ENCODE measurements around the gene RGS17. TPM values are rescaled to one million over a fixed set of nuclear protein-coding genes. Genes with fewer than 3 reads are reported as not detected.
A peak's percentile ranks its signal among the peaks of the same experiment; 100 is the strongest.

RGS17 gene
- total and polyA plus RNA-seq, 2 of the 13 experiments (the other 11 are each of a cell fraction or from before 2014, with no cell fraction given), result 0.04 TPM; not detected in 1

DNA sequence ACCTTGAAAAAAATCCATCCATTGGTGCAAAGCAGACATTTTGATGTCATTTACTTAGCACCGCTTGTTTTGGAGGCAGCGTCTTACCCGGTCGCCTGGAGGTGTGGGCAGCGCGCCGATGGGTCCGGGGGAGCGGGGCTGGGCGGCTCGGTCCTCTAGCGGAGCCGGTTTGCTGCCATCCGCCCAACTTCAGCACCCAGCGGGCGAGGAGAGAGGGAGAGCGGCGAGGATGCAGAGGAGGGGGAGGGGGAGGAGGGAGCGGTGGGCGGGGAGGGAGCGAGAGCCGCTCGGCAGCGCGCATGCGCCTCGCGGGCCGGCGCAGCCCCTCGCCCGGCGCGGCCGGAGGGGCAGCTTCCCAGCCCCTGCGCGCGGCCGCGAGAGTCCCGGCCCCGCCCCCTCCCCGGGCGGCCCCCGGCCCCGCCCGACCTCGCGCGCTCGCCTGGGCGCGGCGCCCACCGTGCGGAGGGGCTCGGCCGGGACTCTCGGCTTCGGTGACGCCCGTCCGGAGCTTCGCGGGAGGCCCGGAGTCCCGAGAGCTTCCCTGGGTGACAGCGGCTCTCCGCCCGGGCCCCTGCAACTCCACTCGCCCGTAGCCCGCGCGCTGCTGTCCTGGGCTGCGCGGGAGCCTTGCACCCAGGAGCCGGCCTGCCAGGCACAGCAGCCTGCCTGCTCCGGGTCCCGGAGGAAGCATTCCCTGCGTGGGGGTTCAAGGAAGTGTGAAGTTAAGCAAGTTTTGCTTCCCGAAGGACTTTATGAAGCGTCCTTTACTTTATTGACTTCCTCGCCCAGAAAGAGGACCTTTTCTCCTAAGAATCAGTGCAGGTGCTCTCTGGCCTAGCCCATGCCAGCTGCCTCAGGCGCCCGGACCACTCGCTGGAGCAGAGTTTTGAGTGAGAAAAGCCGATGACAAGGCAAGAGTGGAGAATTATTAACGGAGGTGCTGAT, at the start of gene RGS17 (continued):
- no peak for TF ChIP-seq ZNF563 (CRISPR knock-in tag; IDR thresholded peaks at IDR 0.05)
- no peak for TF ChIP-seq DZIP1 (CRISPR knock-in tag; IDR thresholded peaks at IDR 0.05)
- TF ChIP-seq PAX8 (CRISPR knock-in tag; IDR thresholded peaks at IDR 0.05; ENCODE audit: borderline replicate concordance), result no peak
- peak; percentile 51; the same call in 1 of the 2 replicates for TF ChIP-seq ZNF777 (CRISPR knock-in tag; IDR thresholded peaks at IDR 0.05)
- no peak for TF ChIP-seq ZNF224 (CRISPR knock-in tag; IDR thresholded peaks at IDR 0.05)
- TF ChIP-seq E2F1 (CRISPR knock-in tag; IDR thresholded peaks at IDR 0.05), result no peak

DNA sequence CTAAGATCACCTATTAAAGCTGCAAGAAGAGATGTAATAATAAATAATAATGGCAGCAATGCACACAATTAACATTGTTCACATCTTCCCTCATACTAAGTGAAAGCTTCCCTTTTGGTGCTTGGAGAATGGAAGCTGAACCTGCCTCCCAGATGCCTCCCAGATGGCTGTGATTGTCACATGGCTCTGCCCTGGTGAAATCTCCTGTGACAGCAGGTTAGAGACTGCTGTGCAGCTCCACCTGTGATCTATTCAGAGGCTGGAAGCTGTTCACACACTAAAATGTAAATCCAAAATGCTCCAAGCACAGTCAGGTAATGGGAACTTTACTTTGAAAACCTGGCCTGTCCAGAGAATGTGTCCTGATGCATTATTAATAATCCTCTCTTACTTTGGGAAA, 41.7 kb upstream of the RGS17 start:
- H3K79me2 ChIP-seq (ENCODE audit: insufficient read depth, low read length), result no peaks in the 10 kb centered on the region
- in situ Hi-C loops (cut with HindIII; ENCODE audit: extremely low pct_ligation_motif_present, low pct_unique_long_range_greater_than_20kb) (no loop called here), intact Hi-C loops (cut with micrococcal nuclease; ENCODE audit: unreplicated experiment) (no loop called here)
- no peak overlapping the region for H3K9ac ChIP-seq (ENCODE audit: insufficient read depth, low read depth, low read length)
- FAIRE-seq, result no peak
- H4K20me1 ChIP-seq (ENCODE audit: insufficient read depth, low read length), result no peaks in the 10 kb centered on the region; the same call in 1 of the 2 replicates
- peaks cover under 1% of the 10 kb centered on the region; the same call in 1 of the 2 replicates for H3K4me1 ChIP-seq (ENCODE audit: insufficient read depth, low read length)
- BruUV-seq (replicated peaks), result no TSS peak
- ATAC-seq, result no peak
- no peak overlapping the region for H3K27ac ChIP-seq (ENCODE audit: extremely low read length, insufficient read depth, low read length)
- no peak overlapping the region for H3K4me3 ChIP-seq (replicated peaks in 1 of 3; ENCODE audit: insufficient read depth in 1 of 3, low read depth in 2 of 3, low read length in 3 of 3)
- TF ChIP-seq ZNF260 (CRISPR knock-in tag; IDR thresholded peaks at IDR 0.05; ENCODE audit: borderline replicate concordance, low read depth), result no peak
- TF ChIP-seq GABPA (IDR thresholded peaks at IDR 0.05; ENCODE audit: low read depth, low read length), result no peak
- TF ChIP-seq GABPA (CRISPR knock-in tag; IDR thresholded peaks at IDR 0.05; ENCODE audit: low read depth), result no peak
- no peak for TF ChIP-seq ZNF841 (CRISPR knock-in tag; IDR thresholded peaks at IDR 0.05; ENCODE audit: borderline replicate concordance)
- no peak for DNase-seq (ENCODE audit: low spot score)
- H2AFZ ChIP-seq (ENCODE audit: low read length), result no peak overlapping the region
- ChIA-PET POLR2A (no interaction called here), CTCF (ENCODE audit: low intra/inter-chr PET ratio, low total read pairs) (no interaction called here)
- no peaks in the 10 kb centered on the region for H3K27me3 ChIP-seq (ENCODE audit: control insufficient read depth in 1 of 2, insufficient read depth in 2 of 2, low read length in 2 of 2)
- H3K9me3 ChIP-seq (ENCODE audit: low read length), result no peaks in the 10 kb centered on the region
- H3K4me2 ChIP-seq (ENCODE audit: low read depth, low read length), result no peak overlapping the region
- H3K36me3 ChIP-seq (replicated peaks in 1 of 2; ENCODE audit: control insufficient read depth in 1 of 2, insufficient read depth in 2 of 2, low read length in 2 of 2), result no peaks in the 10 kb centered on the region
